NT2/D1 (cell line): ENCODE data around the gene ARPC5L.
A peak's percentile ranks its signal among the peaks of the same experiment; 100 is the strongest.
"Not testable (repeated sequence)": the region's sequence is repeated elsewhere in the genome, so short reads cannot be mapped to it uniquely, and the experiment has no call there.

ENCODE experiments used
- DNase-seq: peaks from one replicate; pipeline ENCODE4 v3.0.0-alpha.2; 2011; ENCODE audit warnings: low read depth, low spot score
- H3K27me3 ChIP-seq: 2 replicates; pipeline ENCODE4 v1.6.0; 2011; ENCODE audit warnings: mild to moderate bottlenecking; ENCODE audit not compliant: insufficient read length, insufficient read depth
- H3K36me3 ChIP-seq: 2 replicates; pipeline ENCODE4 v1.6.1; 2011; ENCODE audit warnings: mild to moderate bottlenecking, low read length, mixed read lengths; ENCODE audit not compliant: insufficient read depth, insufficient read length
- H3K4me1 ChIP-seq: 2 replicates; pipeline ENCODE4 v1.5.1; 2011; ENCODE audit not compliant: insufficient read depth, insufficient read length
- H3K4me3 ChIP-seq: 2 replicates; pipeline ENCODE4 v1.5.1; 2011; ENCODE audit warnings: low read depth; ENCODE audit not compliant: insufficient read length
- H3K9ac ChIP-seq: 2 replicates; pipeline ENCODE4 v1.6.0; 2011; ENCODE audit warnings: low read depth; ENCODE audit not compliant: insufficient read length
- H3K9me3 ChIP-seq: 2 replicates; pipeline ENCODE4 v1.5.1; 2011; ENCODE audit warnings: mild to moderate bottlenecking, low read length; ENCODE audit not compliant: insufficient read depth
- SUZ12 ChIP-seq: IDR thresholded peaks from 2 replicates; pipeline ENCODE4 v1.6.1; 2011; ENCODE audit not compliant: insufficient read length, insufficient read depth; ENCODE audit errors: extremely low read depth
- YY1 ChIP-seq: IDR thresholded peaks from 2 replicates; pipeline ENCODE4 v1.6.1; 2011; ENCODE audit not compliant: insufficient read length, insufficient read depth
- ZNF274 ChIP-seq: IDR thresholded peaks from 2 replicates; pipeline ENCODE4 v1.6.1; 2011; ENCODE audit warnings: mild to moderate bottlenecking, low read depth, low read length

ARPC5L gene

DNA sequence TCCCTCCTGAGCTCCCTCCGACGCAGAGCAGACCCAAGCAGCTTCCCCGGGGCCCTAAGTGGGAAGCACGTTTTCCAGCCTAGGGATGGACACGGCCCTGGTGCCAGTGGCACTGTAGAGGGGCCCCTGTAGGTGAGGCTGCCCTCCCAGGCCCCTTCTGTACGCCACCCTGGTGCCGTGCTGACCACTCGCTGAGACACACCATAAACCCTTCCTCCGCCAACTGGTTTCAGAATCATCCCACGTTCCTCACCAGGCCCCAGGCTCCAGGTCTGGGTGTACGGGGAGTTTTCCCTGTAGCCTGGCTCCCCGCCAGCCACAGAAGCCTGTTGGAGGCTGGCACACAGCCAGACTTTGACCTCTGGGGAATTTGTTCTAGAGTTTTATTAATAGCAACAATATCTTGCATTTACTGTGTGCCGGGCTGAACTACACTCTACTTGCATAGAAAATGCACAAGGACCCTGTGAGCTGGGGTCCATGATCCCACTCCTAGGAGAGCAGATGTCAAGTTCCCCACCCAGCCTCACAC, 26.8 kb upstream of the ARPC5L start:
- H3K4me1 ChIP-seq, result peaks cover 6% of the 10 kb centered on the region
- TF ChIP-seq ZNF274 (no peak), YY1 (no peak), SUZ12 (no peak)
- H3K9me3 ChIP-seq, result no peaks in the 10 kb centered on the region
- no peak overlapping the region for H3K9ac ChIP-seq
- H3K27me3 ChIP-seq, result no peaks in the 10 kb centered on the region
- H3K36me3 ChIP-seq, result no peaks in the 10 kb centered on the region
- DNase-seq, result no peak
- H3K4me3 ChIP-seq, result no peak overlapping the region

DNA sequence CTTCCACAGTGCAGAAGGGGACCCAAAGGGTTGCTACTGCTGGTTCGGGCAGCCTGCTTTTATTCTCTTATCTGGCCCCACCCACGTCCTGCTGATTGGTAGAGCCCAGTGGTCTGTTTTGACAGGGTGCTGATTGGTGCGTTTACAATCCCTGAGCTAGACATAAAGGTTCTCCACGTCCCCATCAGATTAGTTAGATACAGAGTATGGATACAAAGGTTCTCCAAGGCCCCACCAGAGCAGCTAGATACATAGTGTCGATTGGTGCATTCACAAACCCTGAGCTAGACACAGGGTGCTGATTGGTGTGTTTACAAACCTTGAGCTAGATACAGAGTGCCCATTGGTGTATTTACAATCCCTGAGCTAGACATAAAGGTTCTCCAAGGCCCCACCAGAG, 23.8 kb upstream of the ARPC5L start:
- not testable (repeated sequence) for H3K4me1 ChIP-seq, DNase-seq

GRCh38 chr9:124838567-124839275, 23.2 kb upstream of the ARPC5L start:
- not testable (repeated sequence) for H3K4me1 ChIP-seq, H3K9me3 ChIP-seq, DNase-seq, H3K27me3 ChIP-seq, H3K9ac ChIP-seq, H3K36me3 ChIP-seq, H3K4me3 ChIP-seq

More for the DNA sequence above, 23.8 kb upstream of the ARPC5L start:
- H3K9me3 ChIP-seq, H3K4me3 ChIP-seq, H3K36me3 ChIP-seq, H3K9ac ChIP-seq, H3K27me3 ChIP-seq: not testable (repeated sequence)

DNA sequence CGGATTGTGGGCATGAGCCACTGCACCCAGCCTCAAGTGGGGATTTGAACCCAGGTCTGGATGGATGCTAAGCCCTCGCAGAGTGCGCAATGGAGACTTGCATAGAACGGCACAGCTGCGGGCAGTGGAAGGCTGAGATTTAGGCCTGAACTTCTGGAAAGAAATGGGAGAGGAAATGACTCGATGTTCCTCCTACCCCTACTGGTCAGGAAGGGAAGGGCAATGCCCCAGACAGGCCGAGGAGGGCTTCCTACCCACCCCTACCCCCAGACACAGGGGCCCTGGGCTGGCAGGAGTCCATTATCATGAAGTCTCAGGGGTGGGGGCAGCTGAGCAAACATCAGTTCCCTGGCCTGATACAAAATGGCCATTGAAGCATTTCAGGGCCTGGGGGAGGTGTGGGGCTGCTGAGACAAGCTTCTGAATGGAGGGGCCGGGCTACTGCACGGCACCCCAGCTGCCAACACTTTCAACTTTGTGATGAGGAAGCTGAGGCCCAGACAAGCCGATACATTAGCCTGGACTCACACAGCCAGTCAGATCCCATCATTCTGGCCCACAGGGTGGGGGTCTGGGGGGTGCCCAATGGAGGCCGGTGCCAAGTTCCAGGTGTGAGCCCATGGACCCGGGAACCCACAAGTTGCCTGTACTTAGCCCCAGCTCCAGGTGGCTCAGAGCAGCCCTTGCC, 22.2 kb upstream of the ARPC5L start:
- H3K9me3 ChIP-seq, result no peaks in the 10 kb centered on the region
- peaks cover 8% of the 10 kb centered on the region for H3K4me1 ChIP-seq
- peak; percentile 51 for DNase-seq
- no peaks in the 10 kb centered on the region for H3K36me3 ChIP-seq
- no peak for TF ChIP-seq SUZ12
- no peak for TF ChIP-seq YY1
- TF ChIP-seq ZNF274, result no peak
- no peak overlapping the region for H3K4me3 ChIP-seq
- no peak overlapping the region for H3K9ac ChIP-seq
- no peaks in the 10 kb centered on the region for H3K27me3 ChIP-seq

GRCh38 chr9:124840300-124840833, 21.6 kb upstream of the ARPC5L start:
- no peak overlapping the region for H3K9ac ChIP-seq
- no peak overlapping the region for H3K4me3 ChIP-seq
- H3K27me3 ChIP-seq, result no peaks in the 10 kb centered on the region
- TF ChIP-seq YY1 (no peak), SUZ12 (no peak), ZNF274 (no peak)
- no peaks in the 10 kb centered on the region for H3K36me3 ChIP-seq
- no peak for DNase-seq
- no peaks in the 10 kb centered on the region for H3K9me3 ChIP-seq
- peaks cover 5% of the 10 kb centered on the region for H3K4me1 ChIP-seq

- Histone ChIP-seq H3K4me3 (no peak overlapping the region), H3K4me1 (peaks cover 5% of the 10 kb centered on the region), H3K36me3 (no peaks in the 10 kb centered on the region), H3K9me3 (no peaks in the 10 kb centered on the region), H3K27me3 (no peaks in the 10 kb centered on the region), H3K9ac (no peak overlapping the region)
- DNase-seq, result no peak
- TF ChIP-seq YY1 (no peak), ZNF274 (no peak), SUZ12 (no peak)
Measured at GRCh38 chr9:124841075-124841821, 20.7 kb upstream of the ARPC5L start.

- no peak overlapping the region for H3K9ac ChIP-seq
- H3K4me3 ChIP-seq, result no peak overlapping the region
- no peaks in the 10 kb centered on the region for H3K36me3 ChIP-seq
- TF ChIP-seq YY1 (no peak), SUZ12 (no peak), ZNF274 (no peak)
- H3K27me3 ChIP-seq, result no peaks in the 10 kb centered on the region
- H3K9me3 ChIP-seq, result no peaks in the 10 kb centered on the region
- H3K4me1 ChIP-seq, result peaks cover 5% of the 10 kb centered on the region
- no peak for DNase-seq
Measured at GRCh38 chr9:124843456-124844034, 18.4 kb upstream of the ARPC5L start.
